H9 (cell line): ENCODE measurements around the gene PHYHIPL. TPM values are rescaled to one million over a fixed set of nuclear protein-coding genes. Genes with fewer than 3 reads are reported as not detected.

Experiments used
- DNase-seq: peaks from one replicate; pipeline ENCODE4 v3.0.0-alpha.2; 2017
- H2AFZ ChIP-seq: one replicate; pipeline ENCODE4 v1.6.1; 2013; ENCODE audit warnings: mild to moderate bottlenecking, low read length, control low read depth, moderate library complexity
- H2AK5ac ChIP-seq: 2 replicates; pipeline ENCODE4 v1.6.1; 2013; ENCODE audit warnings: low read length, control low read depth, mixed read lengths; ENCODE audit not compliant: insufficient read length
- H2BK120ac ChIP-seq: one replicate; pipeline ENCODE4 v1.6.1; 2013; ENCODE audit warnings: low read depth, mild to moderate bottlenecking, low read length, control low read depth, inconsistent platforms; ENCODE audit not compliant: poor library complexity, severe bottlenecking
- H2BK12ac ChIP-seq: 2 replicates; pipeline ENCODE4 v1.6.1; 2013; ENCODE audit warnings: low read length, control low read depth, mixed read lengths, low read depth; ENCODE audit not compliant: insufficient read length
- H2BK15ac ChIP-seq: 2 replicates; pipeline ENCODE4 v1.6.1; 2013; ENCODE audit warnings: low read depth, low read length, control low read depth
- H2BK20ac ChIP-seq: one replicate; pipeline ENCODE4 v1.6.1; 2013; ENCODE audit warnings: low read depth, mild to moderate bottlenecking, low read length, control low read depth, inconsistent platforms; ENCODE audit not compliant: poor library complexity, severe bottlenecking
- H2BK5ac ChIP-seq: 2 replicates; pipeline ENCODE4 v1.6.1; 2013; ENCODE audit warnings: low read length, control low read depth, mixed read lengths; ENCODE audit not compliant: insufficient read length
- H3K14ac ChIP-seq: 2 replicates; pipeline ENCODE4 v1.6.1; 2013; ENCODE audit warnings: low read length, control low read depth; ENCODE audit not compliant: insufficient read depth
- H3K18ac ChIP-seq: 2 replicates; pipeline ENCODE4 v1.6.1; 2013; ENCODE audit warnings: low read depth, mild to moderate bottlenecking, mixed read lengths, low read length, control low read depth; ENCODE audit not compliant: insufficient read length
- H3K23ac ChIP-seq: 2 replicates; pipeline ENCODE4 v1.6.1; 2013; ENCODE audit warnings: low read length, control low read depth, mixed read lengths, low read depth; ENCODE audit not compliant: insufficient read length
- H3K23me2 ChIP-seq: 2 replicates; pipeline ENCODE4 v1.6.1; 2013; ENCODE audit warnings: low read depth, mild to moderate bottlenecking, mixed read lengths, low read length, control low read depth; ENCODE audit not compliant: insufficient read length, poor library complexity, severe bottlenecking
- H3K27ac ChIP-seq: 2 replicates; pipeline ENCODE4 v1.5.1; 2013; ENCODE audit warnings: low read length, control low read depth, mixed read lengths, low read depth; ENCODE audit not compliant: insufficient read length
- H3K27me3 ChIP-seq: 2 replicates; pipeline ENCODE4 v1.6.1; 2013; ENCODE audit warnings: low read length, control low read depth, inconsistent platforms; ENCODE audit not compliant: insufficient read depth
- H3K4ac ChIP-seq: 2 replicates; pipeline ENCODE4 v1.6.1; 2013; ENCODE audit warnings: low read depth, mild to moderate bottlenecking, control low read depth, inconsistent platforms, low read length, moderate library complexity
- H3K4me1 ChIP-seq: 2 replicates; pipeline ENCODE4 v1.6.1; 2013; ENCODE audit warnings: low read length, control low read depth, inconsistent platforms; ENCODE audit not compliant: insufficient read depth
- H3K4me2 ChIP-seq: 2 replicates; pipeline ENCODE4 v1.6.1; 2013; ENCODE audit warnings: low read length, control low read depth, mixed read lengths; ENCODE audit not compliant: insufficient read length, insufficient read depth
- H3K56ac ChIP-seq: 2 replicates; pipeline ENCODE4 v1.6.1; 2013; ENCODE audit warnings: low read depth, mild to moderate bottlenecking, mixed read lengths, low read length, control low read depth; ENCODE audit not compliant: insufficient read length
- H3K79me1 ChIP-seq: 2 replicates; pipeline ENCODE4 v1.6.1; 2013; ENCODE audit warnings: low read depth, mild to moderate bottlenecking, moderate library complexity, low read length, control low read depth, inconsistent platforms; ENCODE audit not compliant: insufficient read depth, poor library complexity, severe bottlenecking
- H3K79me2 ChIP-seq: 2 replicates; pipeline ENCODE4 v1.6.1; 2013; ENCODE audit warnings: low read length, control low read depth, inconsistent platforms; ENCODE audit not compliant: insufficient read depth
- H3K9ac ChIP-seq: 2 replicates; pipeline ENCODE4 v1.6.1; 2013; ENCODE audit warnings: low read length, control low read depth, mixed read lengths; ENCODE audit not compliant: insufficient read length; ENCODE audit errors: extremely low read depth
- H3K9me3 ChIP-seq: one replicate; pipeline ENCODE4 v1.6.1; 2013; ENCODE audit warnings: low read depth, low read length, inconsistent platforms; ENCODE audit not compliant: control insufficient read depth
- H3T11ph ChIP-seq: one replicate; pipeline ENCODE4 v1.6.1; 2013; ENCODE audit warnings: mild to moderate bottlenecking, low read length, control low read depth, inconsistent platforms
- H4K20me1 ChIP-seq: one replicate; pipeline ENCODE4 v1.6.1; 2013; ENCODE audit not compliant: control insufficient read depth, insufficient read length, insufficient read depth
- H4K5ac ChIP-seq: 2 replicates; pipeline ENCODE4 v1.6.1; 2013; ENCODE audit warnings: low read depth, mild to moderate bottlenecking, mixed read lengths, low read length, control low read depth; ENCODE audit not compliant: insufficient read length
- H4K8ac ChIP-seq: replicated peaks from 2 replicates; pipeline ENCODE4 v1.6.1; 2013; ENCODE audit warnings: low read length, control low read depth, mixed read lengths, low read depth; ENCODE audit not compliant: insufficient read length
- H4K91ac ChIP-seq: 2 replicates; pipeline ENCODE4 v1.6.1; 2013; ENCODE audit warnings: low read depth, mild to moderate bottlenecking, moderate library complexity, mixed read lengths, low read length, control low read depth; ENCODE audit not compliant: insufficient read length
- H3K27ac Mint-ChIP-seq, 3 experiments: 2 replicates in 2 of 3; 3 replicates in 1 of 3; pipeline ENCODE4 v1.8.0; 2020 to 2021; ENCODE audit warnings: mixed read lengths in 3 of 3, mild to moderate bottlenecking in 1 of 3, moderate library complexity in 1 of 3
- H3K27me3 Mint-ChIP-seq: 2 replicates; pipeline ENCODE4 v1.8.0; 2021; ENCODE audit warnings: low read depth, mild to moderate bottlenecking, moderate library complexity, mixed read lengths
- H3K36me3 Mint-ChIP-seq, 3 experiments: 2 replicates in 2 of 3; 3 replicates in 1 of 3; pipeline ENCODE4 v1.8.0; 2020 to 2021; ENCODE audit warnings: low read depth in 3 of 3, mixed read lengths in 3 of 3; ENCODE audit not compliant: insufficient read depth in 1 of 3
- H3K4me1 Mint-ChIP-seq, 2 experiments: 2 replicates each; pipeline ENCODE4 v1.8.0; 2020; ENCODE audit warnings: mixed read lengths in 2 of 2
- H3K4me3 Mint-ChIP-seq, 2 experiments: 2 replicates in 1 of 2; 3 replicates in 1 of 2; pipeline ENCODE4 v1.8.0; 2020 to 2021; ENCODE audit warnings: mild to moderate bottlenecking in 2 of 2, mixed read lengths in 2 of 2, moderate library complexity in 1 of 2
- H3K9me3 Mint-ChIP-seq, 2 experiments: 2 replicates in 1 of 2; 3 replicates in 1 of 2; pipeline ENCODE4 v1.8.0; 2020; ENCODE audit warnings: mild to moderate bottlenecking in 2 of 2, mixed read lengths in 2 of 2, moderate library complexity in 1 of 2
- WGBS: extraction: QIAGEN DNeasy Blood & Tissue Kit; methylation state at CpG from one replicate; pipeline ENCODE4 v1.1.7; 2013; ENCODE audit warnings: missing lambda C conversion rate, low lambda C conversion rate, mixed read lengths; ENCODE audit not compliant: insufficient read length; ENCODE audit errors: extremely low coverage; 5-methylcytosine and 5-hydroxymethylcytosine counted together
- total RNA-seq: library from RNA; stranded (reverse); gene quantifications from 2 replicates; pipeline ENCODE4 v1.2.1, GENCODE V29; 2021
- TF ChIP-seq, protein P1 (sequence below): fragments of 200-600 bp; sonication (generic); conservative IDR thresholded peaks from 3 replicates; pipeline ENCODE4 v1.8.0; 2021; ENCODE audit warnings: antibody characterized with exemption, mild to moderate bottlenecking

Gene PHYHIPL
- total RNA-seq, 1 experiment from 2014 or later: 0.44 TPM

DNA sequence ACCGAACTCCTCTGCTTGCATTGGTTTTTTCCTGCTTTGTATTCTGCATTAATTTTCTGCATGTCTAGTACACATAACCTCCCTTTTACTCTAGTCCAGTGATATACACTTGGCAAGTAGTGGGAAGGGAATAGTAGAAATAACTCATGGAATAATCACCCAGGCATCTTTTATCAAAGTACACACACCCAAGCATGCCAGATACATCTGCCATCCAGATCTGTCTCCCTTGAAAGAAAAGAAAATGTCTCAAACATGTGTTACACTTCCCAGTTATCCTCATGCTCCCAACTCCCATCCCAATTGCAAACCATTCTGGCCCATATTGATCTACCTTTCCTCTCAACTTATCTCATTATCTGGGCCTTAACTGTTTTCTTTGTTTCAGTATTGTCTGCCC is 79.0 kb downstream of the PHYHIPL start:
- Histone ChIP-seq H3K27me3 (no peaks in the 10 kb centered on the region), H2AK5ac (no peak overlapping the region), H3K4me1 (no peaks in the 10 kb centered on the region), H2BK20ac (no peak overlapping the region), H4K5ac (no peak overlapping the region), H4K91ac (no peak overlapping the region), H4K20me1 (no peaks in the 10 kb centered on the region), H3K4ac (no peak overlapping the region), H3K14ac (no peak overlapping the region), H2AFZ (no peak overlapping the region), H2BK12ac (no peak overlapping the region), H4K8ac (no peak overlapping the region), H3K56ac (no peak overlapping the region), H3T11ph (no peak overlapping the region), H3K27ac (no peak overlapping the region), H3K18ac (no peak overlapping the region), H3K9me3 (no peaks in the 10 kb centered on the region), H3K23ac (no peak overlapping the region), H2BK5ac (no peak overlapping the region), H3K79me1 (no peaks in the 10 kb centered on the region), H3K9ac (no peak overlapping the region), H3K79me2 (no peaks in the 10 kb centered on the region), H2BK15ac (no peak overlapping the region), H3K23me2 (no peaks in the 10 kb centered on the region), H2BK120ac (no peak overlapping the region), H3K4me2 (no peak overlapping the region)
- WGBS: no CpG with 5 or more reads among the region's 1 CpG
- DNase-seq: no peak
- no peak overlapping the region for H3K27ac Mint-ChIP-seq
- H3K36me3 Mint-ChIP-seq: no peaks in the 10 kb centered on the region
- no peaks in the 10 kb centered on the region for H3K27me3 Mint-ChIP-seq
- TF ChIP-seq, protein P1, sequence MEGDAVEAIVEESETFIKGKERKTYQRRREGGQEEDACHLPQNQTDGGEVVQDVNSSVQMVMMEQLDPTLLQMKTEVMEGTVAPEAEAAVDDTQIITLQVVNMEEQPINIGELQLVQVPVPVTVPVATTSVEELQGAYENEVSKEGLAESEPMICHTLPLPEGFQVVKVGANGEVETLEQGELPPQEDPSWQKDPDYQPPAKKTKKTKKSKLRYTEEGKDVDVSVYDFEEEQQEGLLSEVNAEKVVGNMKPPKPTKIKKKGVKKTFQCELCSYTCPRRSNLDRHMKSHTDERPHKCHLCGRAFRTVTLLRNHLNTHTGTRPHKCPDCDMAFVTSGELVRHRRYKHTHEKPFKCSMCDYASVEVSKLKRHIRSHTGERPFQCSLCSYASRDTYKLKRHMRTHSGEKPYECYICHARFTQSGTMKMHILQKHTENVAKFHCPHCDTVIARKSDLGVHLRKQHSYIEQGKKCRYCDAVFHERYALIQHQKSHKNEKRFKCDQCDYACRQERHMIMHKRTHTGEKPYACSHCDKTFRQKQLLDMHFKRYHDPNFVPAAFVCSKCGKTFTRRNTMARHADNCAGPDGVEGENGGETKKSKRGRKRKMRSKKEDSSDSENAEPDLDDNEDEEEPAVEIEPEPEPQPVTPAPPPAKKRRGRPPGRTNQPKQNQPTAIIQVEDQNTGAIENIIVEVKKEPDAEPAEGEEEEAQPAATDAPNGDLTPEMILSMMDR: no peak
- no peaks in the 10 kb centered on the region for H3K4me1 Mint-ChIP-seq
- no peaks in the 10 kb centered on the region for H3K9me3 Mint-ChIP-seq
- H3K4me3 Mint-ChIP-seq: no peak overlapping the region
